Endometrial microvascular endothelial cells (primary cell): ENCODE data around the gene TRIM62. TPM values are rescaled to one million over a fixed set of nuclear protein-coding genes. Genes with fewer than 3 reads are reported as not detected.

ENCODE experiments used
- in situ Hi-C: cut with HindIII; loops from 2 replicates; pipeline ENCODE4 v1.10.0; 2017; ENCODE audit warnings: low sequenced_read_pairs, low pct_unique_long_range_greater_than_20kb; ENCODE audit errors: inconsistent ontology term
- total RNA-seq: library from RNA; depleted of rRNA; stranded (reverse); fragments of >200 nt; gene quantifications from one replicate; pipeline ENCODE4 v1.2.3, GENCODE V29; 2015; ENCODE audit errors: inconsistent ontology term

TRIM62 gene
- total RNA-seq, 1 donor from 2014 or later = 1.4 TPM

- in situ Hi-C loops = no loop called here
These were observed 16.6 kb downstream of the TRIM62 start for GRCh38 chr1:33165209-33165608.

GRCh38 chr1:33163621-33164519 lies 18.0 kb downstream of the TRIM62 start:
- in situ Hi-C loops = no loop called here

DNA sequence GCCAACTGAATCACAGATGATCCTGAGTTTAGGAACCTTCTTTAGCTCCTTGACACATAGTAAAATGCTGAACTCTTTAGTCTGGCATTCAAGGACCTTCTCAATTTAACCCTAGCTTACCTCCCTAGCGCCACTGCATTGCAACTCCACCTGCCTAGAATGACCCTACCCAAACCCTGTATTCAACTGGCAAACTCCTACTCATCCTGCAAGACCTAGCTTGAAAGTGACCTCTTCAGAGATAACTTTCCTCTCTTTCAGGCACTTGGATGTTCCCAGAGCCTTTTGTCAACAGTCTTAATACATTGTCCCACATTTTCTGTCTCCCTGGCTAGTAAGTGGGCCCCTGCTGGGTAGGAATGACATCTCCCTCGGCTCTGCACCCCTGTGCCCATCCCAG lies 19.7 kb downstream of the TRIM62 start:
- in situ Hi-C loops = no loop called here

DNA sequence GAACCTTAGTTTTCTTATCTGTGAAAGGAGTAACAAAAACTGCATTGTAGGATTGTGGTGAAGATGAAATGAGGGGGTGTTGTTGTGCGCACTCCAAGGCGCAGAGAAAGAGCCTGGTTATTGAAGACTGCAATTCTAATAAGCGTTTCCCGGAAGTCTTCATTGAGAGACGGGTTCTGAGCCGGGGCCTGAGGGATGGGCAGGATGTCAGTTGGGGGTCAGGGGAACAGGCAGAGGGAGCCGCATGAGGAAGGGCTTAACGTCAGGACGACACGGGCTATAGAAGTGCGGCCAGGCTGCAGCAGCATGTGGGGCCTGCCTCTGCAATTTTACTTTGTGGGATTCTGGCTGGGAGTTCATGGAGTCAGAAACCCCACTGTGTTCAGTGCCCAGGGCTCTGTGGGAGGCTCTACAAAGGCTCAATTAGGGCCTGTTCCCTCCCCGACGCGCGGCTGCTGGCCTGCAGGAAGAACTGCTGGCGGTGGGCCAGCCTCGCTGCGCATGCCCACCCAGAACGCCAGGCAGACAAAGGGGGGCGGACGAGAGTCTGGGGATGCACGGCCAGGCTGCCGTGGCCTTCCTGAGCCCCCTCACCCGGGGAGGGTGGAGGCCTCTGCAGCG lies 20.7 kb downstream of the TRIM62 start:
- in situ Hi-C loops = no loop called here

GRCh38 chr1:33159577-33159976 lies 22.3 kb downstream of the TRIM62 start:
- in situ Hi-C loops = no loop called here

DNA sequence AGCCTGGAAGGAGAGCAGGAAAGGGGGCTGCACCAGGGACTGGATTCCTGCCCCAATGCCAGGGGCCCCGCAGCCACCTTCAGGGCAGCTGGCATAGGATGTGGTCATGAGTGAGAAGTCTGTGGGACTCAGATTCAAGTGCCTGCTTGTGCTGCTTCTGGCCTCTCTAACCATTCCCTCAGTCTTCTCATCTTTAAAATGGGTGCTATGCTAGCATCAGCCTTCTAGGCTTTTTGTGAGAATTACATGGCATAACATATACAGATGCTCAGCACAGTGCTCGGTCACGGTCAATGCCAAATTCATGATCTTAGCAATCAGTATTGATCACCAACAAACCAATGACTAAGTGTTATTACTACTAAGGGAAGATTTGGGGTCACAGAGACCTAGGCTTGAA lies 23.5 kb downstream of the TRIM62 start:
- in situ Hi-C loops = no loop called here

- in situ Hi-C loops = no loop called here
These were observed 24.7 kb downstream of the TRIM62 start for GRCh38 chr1:33157131-33157530.

- in situ Hi-C loops = no loop called here
These were observed 25.8 kb downstream of the TRIM62 start for GRCh38 chr1:33155877-33156538.

- in situ Hi-C loops = no loop called here
These were observed 28.2 kb downstream of the TRIM62 start for GRCh38 chr1:33153650-33154049.

GRCh38 chr1:33152685-33153432 lies 29.0 kb downstream of the TRIM62 start:
- in situ Hi-C loops = no loop called here

- in situ Hi-C loops = no loop called here
These were observed 30.7 kb downstream of the TRIM62 start for GRCh38 chr1:33151116-33151515.

DNA sequence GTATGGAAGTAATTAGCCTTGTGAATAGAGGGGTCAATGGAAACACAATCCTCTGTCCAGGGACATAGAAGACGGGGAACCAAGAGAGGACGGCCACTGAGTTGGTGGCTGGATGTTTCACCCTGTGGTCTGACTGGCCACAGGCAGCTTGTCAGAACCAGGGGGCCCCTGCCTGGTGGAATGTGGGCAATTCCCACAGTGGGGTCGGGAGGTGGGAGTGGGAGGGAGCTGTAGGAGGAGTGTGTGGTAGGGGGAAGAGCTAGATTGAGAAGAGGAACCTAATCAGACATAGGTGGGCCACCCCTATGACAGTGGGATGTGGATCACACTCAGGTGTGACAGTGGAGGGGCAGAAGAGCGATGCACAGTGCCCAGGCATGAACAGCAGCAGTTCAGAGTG lies 31.3 kb downstream of the TRIM62 start:
- in situ Hi-C loops = no loop called here

DNA sequence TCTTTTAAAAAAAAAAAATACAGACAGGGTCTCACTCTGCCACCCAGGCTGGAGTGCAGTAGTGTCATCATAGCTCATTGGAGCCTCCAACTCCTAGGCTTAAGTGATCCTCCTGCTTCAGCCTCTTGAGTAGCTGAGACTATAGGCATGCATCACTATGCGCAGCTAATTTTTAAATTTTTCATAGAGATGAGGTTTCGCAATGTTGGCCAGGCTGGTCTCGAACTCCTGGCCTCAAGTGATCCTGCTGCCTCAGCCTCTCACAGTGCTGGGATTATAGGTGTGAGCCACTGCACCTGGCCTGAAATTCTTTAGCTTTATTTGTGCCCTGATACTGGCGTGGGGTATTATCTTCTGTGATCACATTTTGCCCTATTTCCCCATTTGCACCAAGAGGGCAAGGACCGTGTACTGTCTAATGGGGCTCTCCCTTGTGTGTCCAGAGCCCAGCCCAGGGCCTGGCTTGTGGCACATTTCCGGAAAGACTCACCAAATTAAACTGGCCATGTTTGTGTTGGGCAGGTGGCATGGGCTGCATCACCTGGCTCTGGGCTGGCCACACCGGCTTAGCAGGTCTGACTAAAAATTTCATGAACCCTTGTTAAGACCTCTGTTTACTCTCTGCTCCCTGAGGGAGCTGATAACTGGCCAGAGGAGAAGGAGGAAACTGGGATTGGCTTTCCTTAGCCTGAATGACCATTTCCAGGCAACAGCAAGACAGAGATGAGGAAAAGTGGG lies 32.2 kb downstream of the TRIM62 start:
- in situ Hi-C loops = no loop called here

- in situ Hi-C loops = no loop called here
These were observed 33.2 kb downstream of the TRIM62 start for GRCh38 chr1:33148615-33149014.

- in situ Hi-C loops = no loop called here
These were observed 33.9 kb downstream of the TRIM62 start for GRCh38 chr1:33147997-33148314.

GRCh38 chr1:33147275-33147996 lies 34.4 kb downstream of the TRIM62 start:
- in situ Hi-C loops = no loop called here

DNA sequence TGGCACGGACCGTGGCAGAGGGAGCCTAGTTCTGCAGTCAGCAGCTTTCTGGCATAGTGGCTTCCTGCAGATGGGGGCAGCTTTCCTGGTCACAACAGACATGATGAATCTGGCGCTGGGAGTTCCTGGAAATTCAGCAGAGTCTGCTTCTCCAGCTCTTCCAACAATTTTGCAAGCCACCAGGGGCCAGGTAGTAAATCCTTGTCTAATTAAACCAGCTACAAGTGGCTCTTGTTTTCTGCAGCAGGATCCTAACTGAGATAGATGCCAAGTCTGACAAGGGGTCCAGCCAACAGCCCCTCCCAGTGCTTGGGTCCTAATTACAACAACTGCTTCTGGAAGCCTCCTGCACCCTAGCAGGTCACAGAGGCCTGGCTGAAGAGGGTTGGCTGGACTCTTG lies 35.8 kb downstream of the TRIM62 start:
- in situ Hi-C loops = no loop called here

- in situ Hi-C loops = no loop called here
These were observed 38.1 kb downstream of the TRIM62 start for GRCh38 chr1:33143698-33144097.
